RCC 7860 (cell line): ENCODE results near the gene MYLK.

Experiments
- DNase-seq: peaks from one replicate; pipeline ENCODE4 v3.0.0-alpha.2; 2015; ENCODE audit warnings: low spot score
- FAIRE-seq: peaks from 2 replicates; lab custom pipeline; 2012; peaks lifted over from hg19 to GRCh38; lab: Jason Lieb, UNC

The MYLK gene

DNA sequence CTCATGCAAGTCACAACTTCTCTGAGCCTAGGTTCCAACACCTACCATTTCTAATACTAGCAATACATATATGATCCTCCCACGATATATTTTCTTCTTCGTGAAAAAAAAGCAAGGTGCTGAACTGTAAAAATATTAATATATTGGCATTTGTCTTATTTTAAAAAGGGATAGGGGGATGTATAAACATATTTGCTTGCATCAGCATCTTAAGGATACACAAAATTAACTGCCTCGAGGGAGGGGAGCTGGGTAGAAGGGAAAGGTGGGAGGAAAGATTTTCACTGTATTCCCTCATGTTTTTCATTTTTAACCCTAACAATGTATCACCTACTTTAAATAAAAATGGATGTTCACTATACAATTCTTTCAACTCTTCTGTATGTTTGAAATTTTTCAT, 300.6 kb downstream of the MYLK start:
- DNase-seq (no peak), FAIRE-seq (no peak)

DNA sequence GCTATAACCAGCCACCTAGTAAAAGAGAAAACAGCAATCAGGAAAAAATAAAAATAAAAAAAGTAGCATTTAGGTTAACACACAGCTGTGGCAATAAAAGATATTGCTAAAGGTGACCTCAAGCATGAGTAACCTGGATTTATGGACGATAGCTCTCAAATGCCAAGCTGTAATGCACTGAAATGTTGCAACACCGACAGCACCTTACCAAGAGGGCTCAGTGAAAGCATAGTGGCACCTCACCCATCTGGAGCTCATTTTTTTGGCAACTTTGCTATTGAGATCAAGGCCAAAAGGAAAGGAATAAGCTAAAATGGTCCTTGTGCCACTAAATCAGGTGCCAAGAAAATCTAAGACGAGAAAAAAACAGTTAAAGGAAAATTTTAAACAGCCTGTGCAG, 301.8 kb downstream of the MYLK start:
- DNase-seq (no peak), FAIRE-seq (no peak)

- DNase-seq (no peak), FAIRE-seq (no peak)
These were observed 308.0 kb downstream of the MYLK start for GRCh38 chr3:123576122-123576521.

DNA sequence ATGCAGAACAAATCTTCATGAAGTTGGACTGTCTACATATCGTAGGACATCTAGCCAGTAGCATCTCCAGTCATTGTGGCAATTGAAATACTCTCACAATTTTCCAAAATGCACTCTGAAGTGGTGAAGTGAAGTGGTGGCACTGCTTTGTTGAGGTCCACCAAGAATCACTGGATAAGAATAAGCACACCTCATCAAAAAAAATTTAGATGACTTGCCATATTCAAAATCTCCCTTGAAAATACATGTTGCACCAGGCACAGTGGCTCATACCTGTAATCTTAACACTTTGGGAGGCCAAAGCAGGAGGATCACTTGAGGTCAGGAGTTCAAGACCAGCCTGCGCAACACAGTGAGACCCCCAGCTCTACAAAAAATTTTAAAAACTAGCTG, 312.2 kb downstream of the MYLK start:
- FAIRE-seq (no peak), DNase-seq (no peak)

- DNase-seq (no peak), FAIRE-seq (no peak)
These were observed 312.7 kb downstream of the MYLK start for GRCh38 chr3:123571264-123571972.

DNA sequence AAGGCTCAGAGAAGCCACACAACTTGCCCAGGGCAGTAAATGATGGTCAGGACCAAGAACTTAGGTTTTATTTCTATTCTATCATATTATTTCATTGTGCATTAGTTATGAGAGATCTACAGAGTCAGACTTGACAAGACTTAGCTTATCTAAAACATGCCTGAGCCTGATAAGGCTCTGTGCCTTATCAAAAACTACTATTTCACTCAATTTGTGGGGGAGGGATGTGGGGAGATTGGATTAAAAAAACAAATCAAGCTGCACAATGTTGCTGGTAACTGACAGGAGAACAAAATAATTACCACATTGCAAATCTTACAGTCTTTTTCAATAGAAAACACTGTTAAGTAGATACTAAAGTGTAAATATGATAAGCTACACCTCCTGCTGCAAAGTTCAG, 315.3 kb downstream of the MYLK start:
- DNase-seq = no peak
- FAIRE-seq = no peak

GRCh38 chr3:123568034-123568433, 316.1 kb downstream of the MYLK start:
- DNase-seq (no peak), FAIRE-seq (no peak)

DNA sequence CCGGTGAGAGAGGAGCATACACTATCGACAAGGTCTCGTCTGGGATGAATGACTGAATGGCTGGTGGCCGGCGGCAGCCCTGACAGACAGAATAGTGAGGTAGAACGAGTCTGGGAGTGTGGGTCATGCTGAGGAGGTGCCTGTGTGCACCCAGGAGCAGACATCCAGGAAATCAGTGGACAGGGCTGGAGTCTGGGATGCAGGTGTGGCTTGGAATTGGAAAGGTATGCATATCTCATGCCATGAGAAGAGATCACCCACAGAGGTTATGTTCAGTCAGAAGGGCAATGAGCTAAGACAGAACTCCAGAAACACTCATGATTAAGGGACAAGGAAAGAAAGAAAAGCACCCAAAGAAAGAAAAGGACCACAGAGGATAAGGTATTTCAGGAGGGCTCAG, 320.1 kb downstream of the MYLK start:
- no peak for FAIRE-seq
- DNase-seq = no peak

- DNase-seq (no peak), FAIRE-seq (no peak)
These were observed 321.6 kb downstream of the MYLK start for GRCh38 chr3:123562547-123562946.

GRCh38 chr3:123561188-123561587, 322.9 kb downstream of the MYLK start:
- DNase-seq (no peak), FAIRE-seq (no peak)
